OCI-LY3 (cell line): ENCODE results near the gene SYTL3.

Experiments
- CTCF ChIP-seq: fragments of 200-600, 300-600 bp; sonication (generic); IDR thresholded peaks from 2 replicates; pipeline ENCODE4 v1.5.1; 2014; ENCODE audit warnings: antibody characterized with exemption, low read length, low read depth
- EZH2phosphoT487 ChIP-seq: fragments of 200-600 bp; shearing (Covaris generic); IDR thresholded peaks from 2 replicates; pipeline ENCODE4 v1.6.1; 2018; ENCODE audit warnings: antibody characterized with exemption, mixed run types, low read depth

- TF ChIP-seq CTCF (no peak), EZH2phosphoT487 (no peak)
These were observed 39.4 kb upstream of the SYTL3 start for GRCh38 chr6:158610319-158610968.
